ENCODE data around the gene PSMD8.

- no peak for TF ChIP-seq CTCF (IDR thresholded peaks at IDR 0.05)
- no peak for TF ChIP-seq ZFX (IDR thresholded peaks at IDR 0.05; ENCODE audit: borderline replicate concordance)
These were observed 3.3 kb upstream of the PSMD8 start for GRCh38 chr19:38371081-38371480.

Measured in 22Rv1 (cell line).